Measurements from ENCODE around the gene RAB44. TPM values are rescaled to one million over a fixed set of nuclear protein-coding genes. Genes with fewer than 3 reads are reported as not detected.
"Not testable (repeated sequence)": the region's sequence is repeated elsewhere in the genome, so short reads cannot be mapped to it uniquely, and the experiment has no call there.

The RAB44 gene
- total RNA-seq, 1 donor from 2014 or later, result 0.21 TPM

- Histone ChIP-seq H3K9me3 (no peaks in the 10 kb centered on the region), H3K4me3 (no peak overlapping the region), H3K36me3 (no peaks in the 10 kb centered on the region), H3K27me3 (no peaks in the 10 kb centered on the region), H3K4me1 (no peaks in the 10 kb centered on the region), H3K27ac (no peak overlapping the region)
- intact Hi-C loops (cut with DNase I), result no loop called here
- TF ChIP-seq CTCF (IDR thresholded peaks at IDR 0.05), result no peak
- no peak for DNase-seq (ENCODE audit: low spot score in 2 of 2)
These were observed 23.9 kb downstream of the RAB44 start for GRCh38 chr6:36721369-36722140.

GRCh38 chr6:36722365-36722764 lies 24.7 kb downstream of the RAB44 start:
- Histone ChIP-seq H3K9me3 (no peaks in the 10 kb centered on the region), H3K27me3 (no peaks in the 10 kb centered on the region), H3K4me1 (no peaks in the 10 kb centered on the region), H3K36me3 (no peaks in the 10 kb centered on the region), H3K4me3 (no peak overlapping the region), H3K27ac (no peak overlapping the region)
- no peak for DNase-seq (ENCODE audit: low spot score in 2 of 2)
- intact Hi-C loops (cut with DNase I), result no loop called here
- no peak for TF ChIP-seq CTCF (IDR thresholded peaks at IDR 0.05)

GRCh38 chr6:36722879-36723278 lies 25.3 kb downstream of the RAB44 start:
- no peak for TF ChIP-seq CTCF (IDR thresholded peaks at IDR 0.05)
- no peaks in the 10 kb centered on the region for H3K27me3 ChIP-seq
- intact Hi-C loops (cut with DNase I), result no loop called here
- no peak overlapping the region for H3K27ac ChIP-seq
- no peaks in the 10 kb centered on the region for H3K4me1 ChIP-seq
- no peaks in the 10 kb centered on the region for H3K9me3 ChIP-seq
- H3K36me3 ChIP-seq, result no peaks in the 10 kb centered on the region
- H3K4me3 ChIP-seq, result no peak overlapping the region
- DNase-seq (ENCODE audit: low spot score in 2 of 2), result no peak

- not testable (repeated sequence) for H3K36me3 ChIP-seq; H3K27me3 ChIP-seq; DNase-seq (ENCODE audit: low spot score in 2 of 2); H3K4me3 ChIP-seq; H3K4me1 ChIP-seq; H3K9me3 ChIP-seq; H3K27ac ChIP-seq
- intact Hi-C loops (cut with DNase I), result loop anchor here (1.0 kb wide), 1 partner anchor 109 kb away; no protein-coding TSS in a partner anchor
These were observed 26.4 kb downstream of the RAB44 start for GRCh38 chr6:36723992-36724391.

- Histone ChIP-seq H3K27ac (no peak overlapping the region), H3K4me1 (no peaks in the 10 kb centered on the region), H3K4me3 (no peak overlapping the region), H3K36me3 (no peaks in the 10 kb centered on the region), H3K9me3 (no peaks in the 10 kb centered on the region), H3K27me3 (no peaks in the 10 kb centered on the region)
- intact Hi-C loops (cut with DNase I), result loop anchor here (1.0 kb wide), 1 partner anchor 109 kb away; no protein-coding TSS in a partner anchor
- DNase-seq (ENCODE audit: low spot score in 2 of 2), result peak in 1 of 2 donors; percentile 82
- peak; percentile 37 to 53 (median 37) for TF ChIP-seq CTCF (IDR thresholded peaks at IDR 0.05)
These were observed 27.1 kb downstream of the RAB44 start for GRCh38 chr6:36724514-36725390.

- Histone ChIP-seq H3K27ac (no peak overlapping the region), H3K9me3 (no peaks in the 10 kb centered on the region), H3K27me3 (no peaks in the 10 kb centered on the region), H3K4me3 (no peak overlapping the region), H3K4me1 (no peaks in the 10 kb centered on the region), H3K36me3 (no peaks in the 10 kb centered on the region)
- no peak for DNase-seq (ENCODE audit: low spot score in 2 of 2)
- TF ChIP-seq CTCF (IDR thresholded peaks at IDR 0.05), result no peak
- intact Hi-C loops (cut with DNase I), result no loop called here
These were observed 28.0 kb downstream of the RAB44 start for GRCh38 chr6:36725581-36725980.
